Measurements from ENCODE around the gene TNFSF9. TPM values are rescaled to one million over a fixed set of nuclear protein-coding genes. Genes with fewer than 3 reads are reported as not detected.

TNFSF9 gene
- polyA plus RNA-seq, 1 of the 3 experiments (the other 2 are of a cell fraction), result 10.7 TPM

DNA sequence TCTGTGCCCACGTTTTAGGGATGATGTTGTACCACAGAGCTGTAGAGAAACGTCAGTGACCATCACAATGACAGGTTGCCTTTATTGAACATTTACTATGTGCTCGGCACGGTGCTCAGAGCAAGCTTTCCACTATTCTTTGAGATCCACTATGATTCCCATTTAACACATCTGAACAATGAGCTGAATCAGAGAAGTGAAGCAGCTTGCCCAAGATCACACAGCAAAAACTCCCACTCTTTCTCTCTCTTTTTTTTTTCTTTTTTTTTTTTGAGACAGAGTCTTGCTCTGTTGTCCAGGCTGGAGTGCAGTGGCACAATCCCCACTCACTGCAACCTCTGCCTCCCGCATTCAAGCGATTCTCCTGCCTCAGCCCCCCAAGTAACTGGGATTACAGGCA, 8.1 kb upstream of the TNFSF9 start:
- no peaks in the 10 kb centered on the region for H4K20me1 ChIP-seq (ENCODE audit: insufficient read depth)
- H3F3A ChIP-seq (replicated peaks; ENCODE audit: insufficient read depth), result peaks cover 7% of the 10 kb centered on the region
- 0 out of 4 replicates have a peak, but pooled peaks cover 0 to 6% of the 10 kb centered on the region in 2 experiments for H3K4me1 ChIP-seq (ENCODE audit: control insufficient read depth in 1 of 2, insufficient read depth in 2 of 2, low read depth in 1 of 2, low read length in 1 of 2)
- H2AFZ ChIP-seq (ENCODE audit: low read depth), result no peak overlapping the region
- no peaks in the 10 kb centered on the region for H3K79me2 ChIP-seq (ENCODE audit: insufficient read depth)
- CTCF ChIA-PET, result interaction anchor here (0.8 kb wide), 1 partner anchor 10 kb away, joined by 4 read pairs; no protein-coding TSS in a partner anchor
- H3K4me2 ChIP-seq, result no peak overlapping the region
- no peaks in the 10 kb centered on the region for H3K9me2 ChIP-seq
- H3K9ac ChIP-seq, result no peak overlapping the region
- H3K9me3 ChIP-seq, result no peaks in the 10 kb centered on the region
- no peak overlapping the region for H3K27ac ChIP-seq (ENCODE audit: low read depth in 2 of 2, low read length in 1 of 2)
- POLR2A ChIA-PET, result no interaction called here
- no peak for DNase-seq
- 32% methylated on average over 6 of the region's 6 CpGs for WGBS (ENCODE audit: low lambda C conversion rate)
- H3K27me3 ChIP-seq (ENCODE audit: insufficient read depth), result no peaks in the 10 kb centered on the region
- no peak overlapping the region for H3K4me3 ChIP-seq (ENCODE audit: low read depth in 2 of 2, low read length in 1 of 2)
- H3K36me3 ChIP-seq (replicated peaks in 1 of 2; ENCODE audit: control insufficient read depth in 1 of 2, insufficient read depth in 2 of 2, low read length in 1 of 2), result no peaks in the 10 kb centered on the region
- TF ChIP-seq JUND (IDR thresholded peaks at IDR 0.05), result no peak
- no peak for TF ChIP-seq SIN3A (IDR thresholded peaks at IDR 0.05; ENCODE audit: borderline replicate concordance, low read depth, low read length)
- no peak for TF ChIP-seq NFIC (IDR thresholded peaks at IDR 0.05; ENCODE audit: borderline replicate concordance)
- no peak for TF ChIP-seq EP300 (IDR thresholded peaks at IDR 0.05; ENCODE audit: borderline replicate concordance in 1 of 2, low read depth in 1 of 2, low read length in 1 of 2)
- TF ChIP-seq RFX5 (IDR thresholded peaks at IDR 0.05; ENCODE audit: low read length), result no peak
- TF ChIP-seq, protein P1, sequence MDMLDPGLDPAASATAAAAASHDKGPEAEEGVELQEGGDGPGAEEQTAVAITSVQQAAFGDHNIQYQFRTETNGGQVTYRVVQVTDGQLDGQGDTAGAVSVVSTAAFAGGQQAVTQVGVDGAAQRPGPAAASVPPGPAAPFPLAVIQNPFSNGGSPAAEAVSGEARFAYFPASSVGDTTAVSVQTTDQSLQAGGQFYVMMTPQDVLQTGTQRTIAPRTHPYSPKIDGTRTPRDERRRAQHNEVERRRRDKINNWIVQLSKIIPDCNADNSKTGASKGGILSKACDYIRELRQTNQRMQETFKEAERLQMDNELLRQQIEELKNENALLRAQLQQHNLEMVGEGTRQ (IDR thresholded peaks at IDR 0.05; ENCODE audit: borderline replicate concordance, low read depth, low read length), result no peak
- TF ChIP-seq, protein P2, sequence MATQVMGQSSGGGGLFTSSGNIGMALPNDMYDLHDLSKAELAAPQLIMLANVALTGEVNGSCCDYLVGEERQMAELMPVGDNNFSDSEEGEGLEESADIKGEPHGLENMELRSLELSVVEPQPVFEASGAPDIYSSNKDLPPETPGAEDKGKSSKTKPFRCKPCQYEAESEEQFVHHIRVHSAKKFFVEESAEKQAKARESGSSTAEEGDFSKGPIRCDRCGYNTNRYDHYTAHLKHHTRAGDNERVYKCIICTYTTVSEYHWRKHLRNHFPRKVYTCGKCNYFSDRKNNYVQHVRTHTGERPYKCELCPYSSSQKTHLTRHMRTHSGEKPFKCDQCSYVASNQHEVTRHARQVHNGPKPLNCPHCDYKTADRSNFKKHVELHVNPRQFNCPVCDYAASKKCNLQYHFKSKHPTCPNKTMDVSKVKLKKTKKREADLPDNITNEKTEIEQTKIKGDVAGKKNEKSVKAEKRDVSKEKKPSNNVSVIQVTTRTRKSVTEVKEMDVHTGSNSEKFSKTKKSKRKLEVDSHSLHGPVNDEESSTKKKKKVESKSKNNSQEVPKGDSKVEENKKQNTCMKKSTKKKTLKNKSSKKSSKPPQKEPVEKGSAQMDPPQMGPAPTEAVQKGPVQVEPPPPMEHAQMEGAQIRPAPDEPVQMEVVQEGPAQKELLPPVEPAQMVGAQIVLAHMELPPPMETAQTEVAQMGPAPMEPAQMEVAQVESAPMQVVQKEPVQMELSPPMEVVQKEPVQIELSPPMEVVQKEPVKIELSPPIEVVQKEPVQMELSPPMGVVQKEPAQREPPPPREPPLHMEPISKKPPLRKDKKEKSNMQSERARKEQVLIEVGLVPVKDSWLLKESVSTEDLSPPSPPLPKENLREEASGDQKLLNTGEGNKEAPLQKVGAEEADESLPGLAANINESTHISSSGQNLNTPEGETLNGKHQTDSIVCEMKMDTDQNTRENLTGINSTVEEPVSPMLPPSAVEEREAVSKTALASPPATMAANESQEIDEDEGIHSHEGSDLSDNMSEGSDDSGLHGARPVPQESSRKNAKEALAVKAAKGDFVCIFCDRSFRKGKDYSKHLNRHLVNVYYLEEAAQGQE (IDR thresholded peaks at IDR 0.05; ENCODE audit: low read depth, low read length), result no peak
- TF ChIP-seq FOXJ3 (CRISPR knock-in tag; IDR thresholded peaks at IDR 0.05), result no peak
- TF ChIP-seq SMC3 (IDR thresholded peaks at IDR 0.05; ENCODE audit: low read depth, low read length), result no peak

DNA sequence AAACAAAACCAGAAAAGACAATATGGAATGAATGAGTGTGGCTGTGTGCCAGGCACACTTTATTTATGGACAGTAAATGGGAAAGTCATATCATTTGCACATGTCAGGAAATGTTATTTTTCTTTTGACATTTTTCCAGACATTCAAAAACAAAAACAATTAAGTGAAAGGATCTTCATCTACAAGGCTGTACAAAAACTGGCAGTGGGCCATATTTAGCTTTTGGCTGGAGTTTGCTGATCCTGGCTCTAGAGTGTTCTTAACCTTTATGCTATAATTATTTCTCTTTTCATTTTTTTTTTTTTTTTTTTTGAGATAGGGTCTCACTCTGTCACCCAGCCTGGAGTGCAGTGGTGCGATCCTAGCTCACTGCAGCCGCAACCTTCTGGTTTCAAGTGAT, 6.5 kb upstream of the TNFSF9 start:
- no peaks in the 10 kb centered on the region for H3K36me3 ChIP-seq (replicated peaks in 1 of 2; ENCODE audit: control insufficient read depth in 1 of 2, insufficient read depth in 2 of 2, low read length in 1 of 2)
- H3K27me3 ChIP-seq (ENCODE audit: insufficient read depth), result no peaks in the 10 kb centered on the region
- H3K4me2 ChIP-seq, result no peak overlapping the region
- peaks cover under 1% of the 10 kb centered on the region for H3F3A ChIP-seq (replicated peaks; ENCODE audit: insufficient read depth)
- no peak overlapping the region for H3K4me3 ChIP-seq (ENCODE audit: low read depth in 2 of 2, low read length in 1 of 2)
- no peaks in the 10 kb centered on the region for H4K20me1 ChIP-seq (ENCODE audit: insufficient read depth)
- WGBS (ENCODE audit: low lambda C conversion rate), result 78% methylated on average over 2 of the region's 2 CpGs
- no peak for DNase-seq
- H2AFZ ChIP-seq (ENCODE audit: low read depth), result no peak overlapping the region
- no peaks in the 10 kb centered on the region for H3K4me1 ChIP-seq (ENCODE audit: control insufficient read depth in 1 of 2, insufficient read depth in 2 of 2, low read depth in 1 of 2, low read length in 1 of 2)
- no peaks in the 10 kb centered on the region for H3K9me3 ChIP-seq
- POLR2A ChIA-PET, result no interaction called here
- CTCF ChIA-PET, result interaction anchor here (0.7 kb wide), 1 partner anchor 339 kb away, joined by 4 read pairs; no protein-coding TSS in a partner anchor
- no peaks in the 10 kb centered on the region for H3K79me2 ChIP-seq (ENCODE audit: insufficient read depth)
- H3K9me2 ChIP-seq, result no peaks in the 10 kb centered on the region
- H3K27ac ChIP-seq (ENCODE audit: low read depth in 2 of 2, low read length in 1 of 2), result no peak overlapping the region
- H3K9ac ChIP-seq, result no peak overlapping the region
- TF ChIP-seq, protein P3, sequence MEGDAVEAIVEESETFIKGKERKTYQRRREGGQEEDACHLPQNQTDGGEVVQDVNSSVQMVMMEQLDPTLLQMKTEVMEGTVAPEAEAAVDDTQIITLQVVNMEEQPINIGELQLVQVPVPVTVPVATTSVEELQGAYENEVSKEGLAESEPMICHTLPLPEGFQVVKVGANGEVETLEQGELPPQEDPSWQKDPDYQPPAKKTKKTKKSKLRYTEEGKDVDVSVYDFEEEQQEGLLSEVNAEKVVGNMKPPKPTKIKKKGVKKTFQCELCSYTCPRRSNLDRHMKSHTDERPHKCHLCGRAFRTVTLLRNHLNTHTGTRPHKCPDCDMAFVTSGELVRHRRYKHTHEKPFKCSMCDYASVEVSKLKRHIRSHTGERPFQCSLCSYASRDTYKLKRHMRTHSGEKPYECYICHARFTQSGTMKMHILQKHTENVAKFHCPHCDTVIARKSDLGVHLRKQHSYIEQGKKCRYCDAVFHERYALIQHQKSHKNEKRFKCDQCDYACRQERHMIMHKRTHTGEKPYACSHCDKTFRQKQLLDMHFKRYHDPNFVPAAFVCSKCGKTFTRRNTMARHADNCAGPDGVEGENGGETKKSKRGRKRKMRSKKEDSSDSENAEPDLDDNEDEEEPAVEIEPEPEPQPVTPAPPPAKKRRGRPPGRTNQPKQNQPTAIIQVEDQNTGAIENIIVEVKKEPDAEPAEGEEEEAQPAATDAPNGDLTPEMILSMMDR (IDR thresholded peaks at IDR 0.05), result no peak
- TF ChIP-seq, protein P4, sequence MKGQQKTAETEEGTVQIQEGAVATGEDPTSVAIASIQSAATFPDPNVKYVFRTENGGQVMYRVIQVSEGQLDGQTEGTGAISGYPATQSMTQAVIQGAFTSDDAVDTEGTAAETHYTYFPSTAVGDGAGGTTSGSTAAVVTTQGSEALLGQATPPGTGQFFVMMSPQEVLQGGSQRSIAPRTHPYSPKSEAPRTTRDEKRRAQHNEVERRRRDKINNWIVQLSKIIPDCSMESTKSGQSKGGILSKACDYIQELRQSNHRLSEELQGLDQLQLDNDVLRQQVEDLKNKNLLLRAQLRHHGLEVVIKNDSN (IDR thresholded peaks at IDR 0.05; ENCODE audit: borderline replicate concordance, low read depth), result no peak
- TF ChIP-seq MEF2A (IDR thresholded peaks at IDR 0.05; ENCODE audit: borderline replicate concordance, low read depth) (no peak), JUND (IDR thresholded peaks at IDR 0.05) (no peak)
- TF ChIP-seq, protein P5, sequence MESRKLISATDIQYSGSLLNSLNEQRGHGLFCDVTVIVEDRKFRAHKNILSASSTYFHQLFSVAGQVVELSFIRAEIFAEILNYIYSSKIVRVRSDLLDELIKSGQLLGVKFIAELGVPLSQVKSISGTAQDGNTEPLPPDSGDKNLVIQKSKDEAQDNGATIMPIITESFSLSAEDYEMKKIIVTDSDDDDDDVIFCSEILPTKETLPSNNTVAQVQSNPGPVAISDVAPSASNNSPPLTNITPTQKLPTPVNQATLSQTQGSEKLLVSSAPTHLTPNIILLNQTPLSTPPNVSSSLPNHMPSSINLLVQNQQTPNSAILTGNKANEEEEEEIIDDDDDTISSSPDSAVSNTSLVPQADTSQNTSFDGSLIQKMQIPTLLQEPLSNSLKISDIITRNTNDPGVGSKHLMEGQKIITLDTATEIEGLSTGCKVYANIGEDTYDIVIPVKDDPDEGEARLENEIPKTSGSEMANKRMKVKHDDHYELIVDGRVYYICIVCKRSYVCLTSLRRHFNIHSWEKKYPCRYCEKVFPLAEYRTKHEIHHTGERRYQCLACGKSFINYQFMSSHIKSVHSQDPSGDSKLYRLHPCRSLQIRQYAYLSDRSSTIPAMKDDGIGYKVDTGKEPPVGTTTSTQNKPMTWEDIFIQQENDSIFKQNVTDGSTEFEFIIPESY (IDR thresholded peaks at IDR 0.05; ENCODE audit: borderline replicate concordance, low read depth), result no peak
- TF ChIP-seq, protein P6, sequence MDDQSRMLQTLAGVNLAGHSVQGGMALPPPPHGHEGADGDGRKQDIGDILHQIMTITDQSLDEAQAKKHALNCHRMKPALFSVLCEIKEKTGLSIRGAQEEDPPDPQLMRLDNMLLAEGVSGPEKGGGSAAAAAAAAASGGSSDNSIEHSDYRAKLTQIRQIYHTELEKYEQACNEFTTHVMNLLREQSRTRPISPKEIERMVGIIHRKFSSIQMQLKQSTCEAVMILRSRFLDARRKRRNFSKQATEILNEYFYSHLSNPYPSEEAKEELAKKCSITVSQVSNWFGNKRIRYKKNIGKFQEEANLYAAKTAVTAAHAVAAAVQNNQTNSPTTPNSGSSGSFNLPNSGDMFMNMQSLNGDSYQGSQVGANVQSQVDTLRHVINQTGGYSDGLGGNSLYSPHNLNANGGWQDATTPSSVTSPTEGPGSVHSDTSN (IDR thresholded peaks at IDR 0.05), result no peak
- TF ChIP-seq, protein P7, sequence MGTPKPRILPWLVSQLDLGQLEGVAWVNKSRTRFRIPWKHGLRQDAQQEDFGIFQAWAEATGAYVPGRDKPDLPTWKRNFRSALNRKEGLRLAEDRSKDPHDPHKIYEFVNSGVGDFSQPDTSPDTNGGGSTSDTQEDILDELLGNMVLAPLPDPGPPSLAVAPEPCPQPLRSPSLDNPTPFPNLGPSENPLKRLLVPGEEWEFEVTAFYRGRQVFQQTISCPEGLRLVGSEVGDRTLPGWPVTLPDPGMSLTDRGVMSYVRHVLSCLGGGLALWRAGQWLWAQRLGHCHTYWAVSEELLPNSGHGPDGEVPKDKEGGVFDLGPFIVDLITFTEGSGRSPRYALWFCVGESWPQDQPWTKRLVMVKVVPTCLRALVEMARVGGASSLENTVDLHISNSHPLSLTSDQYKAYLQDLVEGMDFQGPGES (IDR thresholded peaks at IDR 0.05; ENCODE audit: low read depth, low read length), result no peak

Data from SK-N-SH (cell line).